ENCODE results near the gene PDGFRA.
A peak's percentile ranks its signal among the peaks of the same experiment; 100 is the strongest.

PDGFRA gene

GRCh38 chr4:54271464-54271863 lies 42.4 kb downstream of the PDGFRA start:
- TF ChIP-seq CTCF (conservative IDR thresholded peaks at IDR 0.05; ENCODE audit: low read length) = no peak
- no peak overlapping the region for H3K4me3 ChIP-seq (ENCODE audit: low read length)
- no peak for DNase-seq (ENCODE audit: low read depth)

DNA sequence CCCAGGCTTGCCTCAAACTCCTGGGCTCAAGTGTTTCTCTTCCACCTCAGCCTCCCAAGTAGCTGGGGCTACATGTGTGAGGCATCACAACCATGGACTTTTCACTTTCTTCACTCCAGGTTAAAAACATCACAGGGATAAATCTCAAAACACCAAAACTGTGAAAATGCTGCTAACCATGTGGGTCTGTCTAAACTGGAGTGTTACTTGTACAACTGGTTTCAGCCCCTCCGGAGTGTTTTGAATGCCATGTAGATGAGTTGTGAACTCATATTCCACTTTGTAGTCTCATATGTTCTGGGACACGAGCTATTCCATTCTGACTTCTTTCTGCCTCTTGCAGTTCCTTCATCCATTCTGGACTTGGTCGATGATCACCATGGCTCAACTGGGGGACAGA lies 43.0 kb downstream of the PDGFRA start:
- DNase-seq (ENCODE audit: low read depth) = no peak
- no peak for TF ChIP-seq CTCF (conservative IDR thresholded peaks at IDR 0.05; ENCODE audit: low read length)
- no peak overlapping the region for H3K4me3 ChIP-seq (ENCODE audit: low read length)

DNA sequence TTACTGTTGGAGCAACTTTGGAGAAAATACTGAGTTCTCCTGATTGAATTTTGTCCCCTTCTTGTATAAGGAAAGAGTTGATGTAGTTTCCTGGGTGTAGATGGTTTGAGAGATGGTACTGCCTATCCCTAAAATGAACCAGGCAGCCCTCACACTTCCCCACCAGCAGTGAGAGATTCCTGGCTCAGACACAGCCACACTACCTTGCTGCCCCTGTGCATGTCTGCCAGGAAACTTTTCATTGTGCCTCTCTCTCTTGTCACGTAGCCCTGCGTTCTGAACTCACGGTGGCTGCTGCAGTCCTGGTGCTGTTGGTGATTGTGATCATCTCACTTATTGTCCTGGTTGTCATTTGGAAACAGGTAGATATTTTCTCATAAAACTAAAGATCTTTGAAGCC lies 45.2 kb downstream of the PDGFRA start:
- TF ChIP-seq CTCF (conservative IDR thresholded peaks at IDR 0.05; ENCODE audit: low read length) = no peak
- H3K4me3 ChIP-seq (ENCODE audit: low read length) = no peak overlapping the region
- no peak for DNase-seq (ENCODE audit: low read depth)

DNA sequence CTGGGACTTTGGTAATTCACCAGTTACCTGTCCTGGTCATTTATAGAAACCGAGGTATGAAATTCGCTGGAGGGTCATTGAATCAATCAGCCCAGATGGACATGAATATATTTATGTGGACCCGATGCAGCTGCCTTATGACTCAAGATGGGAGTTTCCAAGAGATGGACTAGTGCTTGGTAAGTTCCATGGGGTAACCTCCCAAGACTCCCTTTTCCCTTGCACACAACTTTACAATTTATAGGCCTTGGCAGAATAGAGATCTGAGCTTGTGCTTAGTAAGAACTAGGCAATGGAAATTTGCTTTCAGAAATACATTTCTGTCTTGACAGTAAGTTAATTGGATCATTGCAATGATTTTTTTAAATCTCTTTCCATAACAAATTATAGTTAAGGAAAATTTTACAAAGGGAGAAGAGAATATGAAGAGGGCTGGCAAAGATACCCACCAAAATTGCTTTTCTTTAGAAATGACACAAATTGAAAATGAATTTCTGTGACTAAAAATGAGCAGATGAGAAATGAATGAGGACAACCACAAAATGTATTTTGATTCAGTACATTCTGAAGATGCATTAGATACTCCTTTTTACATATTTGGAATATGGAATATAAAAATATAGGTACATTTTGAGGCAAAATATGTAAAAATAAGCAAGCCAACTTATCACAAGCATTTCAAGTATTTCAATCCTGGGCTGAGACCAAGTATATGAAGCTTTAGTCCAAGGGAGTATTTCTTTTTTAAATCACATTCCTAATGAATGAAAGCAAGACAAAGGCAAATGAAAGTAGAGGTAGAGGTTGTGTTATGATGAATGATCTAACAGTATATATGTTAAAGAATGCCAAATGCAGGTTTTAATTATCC lies 45.9 kb downstream of the PDGFRA start:
- TF ChIP-seq CTCF (conservative IDR thresholded peaks at IDR 0.05; ENCODE audit: low read length) = no peak

DNA sequence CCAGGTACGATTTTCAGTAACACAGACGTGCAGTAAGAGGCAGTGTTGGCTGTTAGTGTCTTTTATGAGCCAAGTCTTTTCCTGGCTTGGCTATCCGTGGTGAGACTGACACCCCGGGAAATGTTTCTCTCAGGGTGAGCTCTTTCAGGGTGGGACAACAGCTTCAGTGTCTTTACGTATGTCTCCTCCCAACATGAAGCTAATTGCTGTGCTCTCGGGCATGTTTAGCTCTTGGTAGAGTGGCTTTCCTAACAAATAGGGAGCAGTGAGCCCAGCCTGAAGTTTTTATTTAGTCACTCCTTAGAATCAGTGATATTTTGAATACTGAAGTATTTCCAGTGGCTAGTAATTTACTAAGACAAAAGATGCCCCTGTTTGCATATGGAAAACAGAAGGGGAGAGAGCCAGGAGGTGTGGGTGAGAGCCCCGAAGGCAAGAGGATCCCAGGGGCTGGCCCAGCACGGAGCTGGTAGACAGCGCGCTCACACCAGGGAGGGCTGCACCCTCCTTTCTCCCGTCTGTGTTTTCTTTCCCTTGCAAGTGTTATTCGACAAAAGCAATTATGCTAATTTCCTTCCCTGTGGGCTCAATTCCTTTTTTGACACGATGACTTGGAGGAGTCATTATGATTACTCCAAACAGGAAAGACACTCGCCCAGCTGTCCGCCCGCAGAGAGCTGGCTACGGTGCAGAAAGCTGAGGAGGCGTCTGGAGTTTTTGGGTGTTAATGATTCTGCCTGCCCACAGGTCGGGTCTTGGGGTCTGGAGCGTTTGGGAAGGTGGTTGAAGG lies 47.7 kb downstream of the PDGFRA start:
- H3K4me3 ChIP-seq (ENCODE audit: low read length) = no peak overlapping the region
- no peak for TF ChIP-seq CTCF (conservative IDR thresholded peaks at IDR 0.05; ENCODE audit: low read length)
- DNase-seq (ENCODE audit: low read depth) = no peak

More for the DNA sequence above, 45.9 kb downstream of the PDGFRA start:
- peak; percentile 32 for DNase-seq (ENCODE audit: low read depth)
- H3K4me3 ChIP-seq (ENCODE audit: low read length) = no peak overlapping the region

GRCh38 chr4:54277691-54278090 lies 48.6 kb downstream of the PDGFRA start:
- no peak overlapping the region for H3K4me3 ChIP-seq (ENCODE audit: low read length)
- no peak for TF ChIP-seq CTCF (conservative IDR thresholded peaks at IDR 0.05; ENCODE audit: low read length)
- DNase-seq (ENCODE audit: low read depth) = peak; percentile 64

Measured in AG10803 (cell line).